T-cell (primary cell): ENCODE measurements around the gene TXNRD2. TPM values are rescaled to one million over a fixed set of nuclear protein-coding genes. Genes with fewer than 3 reads are reported as not detected.
"Not testable (repeated sequence)": the region's sequence is repeated elsewhere in the genome, so short reads cannot be mapped to it uniquely, and the experiment has no call there.

Experiments used
- ATAC-seq, 4 experiments: fragments of 200-7000 bp in 3 of 4; fragments of 150-1000 bp in 1 of 4; cut with Tn5 transposase; replicated peaks in 1 of 4; 1 replicate in 3 of 4; 2 replicates in 1 of 4; pipeline ENCODE4 v1.10.0; 2021; ENCODE audit warnings: moderate library complexity in 3 of 4, mild to moderate bottlenecking in 2 of 4, moderate number of reproducible peaks in 1 of 4
- CTCF ChIA-PET, 2 donors: fragments of 300-600 bp; sonication (Branson Sonifier 250); formaldehyde crosslinking; loops; one replicate each; lab custom pipeline; 2022; ENCODE audit warnings: antibody characterized with exemption in 2 of 2; lab: Charles Lee
- POLR2A ChIA-PET, 2 donors: fragments of 300-600 bp; sonication (Branson Sonifier 250); formaldehyde crosslinking; loops; one replicate each; lab custom pipeline; 2022; ENCODE audit warnings: antibody characterized with exemption in 2 of 2; lab: Charles Lee
- DNase-seq, 35 experiments: peaks; one replicate each; pipeline versions ENCODE4 v3.0.0 to v3.0.0-alpha.2; 2013 to 2023
- H3K27ac ChIP-seq: one replicate; pipeline ENCODE4 v1.5.1; 2013; ENCODE audit warnings: low read length
- H3K27me3 ChIP-seq, 2 experiments: replicated peaks in 1 of 2; 1 replicate in 1 of 2; 2 replicates in 1 of 2; pipeline versions ENCODE4 v1.6.1 to v1.7.0; 2013; ENCODE audit warnings: low read length in 1 of 2, mixed read lengths in 1 of 2; ENCODE audit not compliant: control insufficient read depth in 2 of 2, insufficient read depth in 2 of 2; ENCODE audit errors: extremely low read depth in 1 of 2
- H3K36me3 ChIP-seq, 2 donors: 1 replicate in 1 of 2; 2 replicates in 1 of 2; pipeline versions ENCODE4 v1.6.1 to v1.7.0; 2013; ENCODE audit warnings: low read length in 1 of 2; ENCODE audit not compliant: control insufficient read depth in 2 of 2, insufficient read depth in 1 of 2; ENCODE audit errors: extremely low read depth in 1 of 2
- H3K4me1 ChIP-seq, 2 experiments: 1 replicate in 1 of 2; 2 replicates in 1 of 2; pipeline versions ENCODE4 v1.6.1 to v1.7.0; 2013; ENCODE audit warnings: low read length in 2 of 2, mixed read lengths in 1 of 2; ENCODE audit not compliant: insufficient read depth in 2 of 2, control insufficient read depth in 1 of 2; ENCODE audit errors: extremely low read depth in 1 of 2
- H3K4me3 ChIP-seq, 2 donors: 1 replicate in 1 of 2; 2 replicates in 1 of 2; pipeline versions ENCODE4 v1.5.1 to v1.7.0; 2013; ENCODE audit warnings: mild to moderate bottlenecking in 2 of 2, low read length in 1 of 2, moderate library complexity in 1 of 2; ENCODE audit not compliant: control insufficient read depth in 1 of 2; ENCODE audit errors: extremely low read depth in 1 of 2
- H3K9me3 ChIP-seq: 2 replicates; pipeline ENCODE4 v1.7.0; 2013
- H3K27ac Mint-ChIP-seq, 2 donors: one replicate each; pipeline ENCODE4 v1.8.0; 2020 to 2021; ENCODE audit warnings: mild to moderate bottlenecking in 2 of 2, mixed read lengths in 2 of 2
- H3K27me3 Mint-ChIP-seq, 2 donors: one replicate each; pipeline ENCODE4 v1.8.0; 2021 to 2022; ENCODE audit warnings: mixed read lengths in 2 of 2
- H3K36me3 Mint-ChIP-seq: one replicate; pipeline ENCODE4 v1.8.0; 2021; ENCODE audit warnings: mixed read lengths
- H3K4me1 Mint-ChIP-seq, 3 donors: one replicate each; pipeline ENCODE4 v1.8.0; 2020 to 2022; ENCODE audit warnings: mixed read lengths in 3 of 3, mild to moderate bottlenecking in 1 of 3
- H3K4me3 Mint-ChIP-seq, 3 donors: one replicate each; pipeline ENCODE4 v1.8.0; 2020 to 2022; ENCODE audit warnings: mild to moderate bottlenecking in 3 of 3, mixed read lengths in 3 of 3, moderate library complexity in 3 of 3
- H3K9me3 Mint-ChIP-seq, 3 donors: one replicate each; pipeline ENCODE4 v1.8.0; 2020 to 2022; ENCODE audit warnings: mixed read lengths in 3 of 3
- WGBS: methylation state at CpG from one replicate; pipeline ENCODE4 v1.1.5; 2013; ENCODE audit warnings: missing lambda C conversion rate; ENCODE audit not compliant: insufficient coverage; 5-methylcytosine and 5-hydroxymethylcytosine counted together
- total RNA-seq, 35 experiments: library from RNA in 6 of 35; stranded (reverse) in 6 of 35; fragments of 120-200 nt in 1 of 35; gene quantifications; one replicate each; pipeline versions ENCODE4 v1.2.1 to v1.2.4 and lab custom pipeline; 2013 to 2026

Gene TXNRD2
- total RNA-seq, 5 donors from 2014 or later (not counting 1 experiment from before 2014, with no cell fraction given): 26.5 to 47.4 (median 28.7) TPM

DNA sequence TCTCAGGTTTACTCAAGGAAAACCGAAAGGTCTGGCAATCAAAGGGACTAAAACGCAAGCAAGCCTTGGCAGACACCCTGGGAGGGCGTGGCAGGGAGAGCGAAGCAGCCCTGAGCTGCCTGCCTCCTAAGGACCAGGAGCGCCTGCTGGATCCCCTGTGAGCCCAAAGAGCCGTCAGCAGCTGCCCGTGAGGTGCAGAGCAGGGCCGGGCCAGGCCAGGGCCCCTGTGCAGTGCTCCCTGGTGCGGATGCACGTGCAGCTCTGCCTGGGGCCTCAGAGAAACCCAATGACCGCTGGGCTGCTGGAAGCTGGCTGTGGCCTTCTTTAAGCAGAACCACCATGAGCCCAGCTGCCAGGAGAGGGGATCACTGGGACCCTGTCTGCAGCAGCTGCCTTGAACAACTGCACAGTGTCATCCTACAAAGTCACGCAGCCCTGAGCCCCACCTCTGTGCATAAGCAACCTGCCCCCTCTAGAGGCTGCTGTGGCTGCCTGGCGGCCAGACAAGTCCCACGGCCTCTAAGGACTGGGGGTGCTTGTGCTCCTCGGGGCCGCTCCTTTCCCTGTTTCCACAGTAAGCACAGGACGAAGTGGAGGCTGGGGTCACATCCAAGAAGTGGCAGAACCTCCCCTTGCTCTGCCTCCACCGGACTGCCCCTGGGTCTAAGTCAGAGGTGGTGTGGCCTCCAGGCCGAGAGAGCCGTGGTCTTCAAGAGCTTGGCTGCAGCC is 29.2 kb downstream of the TXNRD2 start:
- H3K27ac ChIP-seq: no peak overlapping the region
- peaks cover 34% of the 10 kb centered on the region for H3K36me3 Mint-ChIP-seq
- peaks cover 18 to 44% of the 10 kb centered on the region in 2 donors for H3K36me3 ChIP-seq
- H3K4me1 Mint-ChIP-seq: peaks cover 4 to 9% (median 6%) of the 10 kb centered on the region in 3 donors
- CTCF ChIA-PET: interaction anchor here in 1 of 2 donors (0.7 to 1.3 kb wide), 2 partner anchors 182 kb away, joined by 3 to 7 read pairs; no protein-coding TSS in a partner anchor
- H3K4me3 ChIP-seq: no peak overlapping the region
- H3K4me1 ChIP-seq: peaks cover 2 to 8% of the 10 kb centered on the region in 2 experiments
- DNase-seq: no peak
- H3K4me3 Mint-ChIP-seq: no peak overlapping the region
- H3K27me3 Mint-ChIP-seq: no peaks in the 10 kb centered on the region
- no peaks in the 10 kb centered on the region for H3K9me3 ChIP-seq
- POLR2A ChIA-PET: interaction anchor here in 1 of 2 donors (0.6 kb wide), 1 partner anchor 13 kb away, joined by 8 read pairs; no protein-coding TSS in a partner anchor
- no peak for ATAC-seq
- H3K27me3 ChIP-seq: no peaks in the 10 kb centered on the region
- WGBS: 98% methylated on average over 20 of the region's 20 CpGs
- H3K9me3 Mint-ChIP-seq: peaks cover 0 to 3% (median 0%) of the 10 kb centered on the region in 3 donors
- no peak overlapping the region for H3K27ac Mint-ChIP-seq

DNA sequence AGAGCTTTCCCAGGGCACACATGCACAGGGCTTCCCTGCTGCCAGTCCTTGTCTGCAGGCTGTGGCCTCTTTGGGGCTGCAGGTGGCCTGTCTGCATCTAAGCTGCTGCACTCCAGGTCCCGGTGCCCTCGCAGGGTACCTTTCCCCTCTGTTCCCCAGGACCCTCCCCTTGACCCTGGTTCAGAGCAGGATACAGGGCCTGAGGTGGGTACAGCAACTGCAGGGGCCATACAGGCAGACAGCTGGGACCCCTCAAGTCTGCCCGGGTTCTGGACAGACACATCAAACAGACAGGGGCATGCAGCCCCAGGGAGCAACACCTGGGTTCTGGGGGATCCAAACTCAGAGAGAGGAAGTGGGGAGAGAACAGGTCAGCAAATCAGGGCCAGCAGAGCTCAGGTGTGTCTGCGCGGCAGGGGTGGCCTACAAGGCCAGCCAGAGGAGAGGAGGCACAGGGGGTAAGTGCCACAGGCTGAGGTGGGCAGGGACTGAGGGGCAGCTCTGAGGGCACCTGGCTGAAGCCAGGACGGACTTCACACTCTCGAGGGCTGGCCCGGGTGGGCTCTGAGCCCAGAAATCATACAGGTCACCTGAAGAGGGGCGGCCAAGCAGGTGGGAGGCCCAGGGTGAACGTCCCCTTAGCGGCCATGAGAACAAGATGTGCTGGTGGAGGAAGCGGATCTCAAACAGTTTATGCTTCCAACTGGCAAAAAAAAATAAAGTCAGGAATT is 29.9 kb downstream of the TXNRD2 start:
- CTCF ChIA-PET: no interaction called here
- H3K36me3 Mint-ChIP-seq: peaks cover 32% of the 10 kb centered on the region
- H3K4me3 ChIP-seq: no peak overlapping the region

DNA sequence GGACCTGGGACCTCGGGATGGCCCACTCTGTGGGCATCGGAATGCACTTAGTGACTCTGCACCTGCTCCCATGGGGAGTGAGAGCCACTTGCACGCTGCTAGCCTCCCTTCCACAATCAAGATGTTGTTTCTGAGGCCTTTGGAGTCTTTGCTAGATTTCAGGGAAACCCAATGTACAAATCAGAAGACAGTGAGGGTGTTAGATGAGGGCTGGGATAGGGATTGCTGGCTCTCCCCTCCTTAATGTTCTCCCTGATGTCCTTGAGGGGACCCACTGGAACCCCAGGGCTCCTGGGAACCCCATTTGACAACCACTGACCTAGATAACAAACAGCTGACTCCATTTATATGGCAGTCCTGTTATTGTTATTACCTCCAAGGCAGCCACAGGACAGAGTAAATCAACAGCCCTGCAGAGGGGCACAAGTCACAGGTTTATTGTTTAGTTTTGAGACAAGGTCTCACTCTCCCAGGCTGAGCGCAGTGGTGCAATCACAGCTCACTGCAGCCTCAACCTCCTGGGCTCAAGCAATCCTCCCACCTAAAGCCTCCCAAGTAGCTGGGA is 31.4 kb downstream of the TXNRD2 start:
- DNase-seq (no peak), ATAC-seq (no peak)
- H3K27me3 ChIP-seq: no peaks in the 10 kb centered on the region
- POLR2A ChIA-PET: no interaction called here
- peak overlapping the region in 1 of 3 donors; percentile 2 for H3K4me3 Mint-ChIP-seq
- peaks cover 30% of the 10 kb centered on the region for H3K36me3 Mint-ChIP-seq
- H3K27ac Mint-ChIP-seq: no peak overlapping the region
- H3K4me1 ChIP-seq: peaks cover 2 to 8% of the 10 kb centered on the region in 2 experiments
- CTCF ChIA-PET: interaction anchor here (0.6 to 1.3 kb wide), 7 partner anchors 8 to 921 kb away, joined by 3 to 20 read pairs (median 3); no protein-coding TSS in a partner anchor
- no peak overlapping the region for H3K4me3 ChIP-seq
- no peak overlapping the region for H3K27ac ChIP-seq
- H3K36me3 ChIP-seq: peaks cover 6 to 29% of the 10 kb centered on the region in 2 donors
- 29% methylated on average over 2 of the region's 4 CpGs for WGBS
- H3K9me3 ChIP-seq: no peaks in the 10 kb centered on the region
- H3K9me3 Mint-ChIP-seq: peaks cover 0 to 3% (median 0%) of the 10 kb centered on the region in 3 donors
- no peaks in the 10 kb centered on the region for H3K27me3 Mint-ChIP-seq
- H3K4me1 Mint-ChIP-seq: peaks cover 4 to 17% (median 6%) of the 10 kb centered on the region in 3 donors

More for the DNA sequence above, 29.9 kb downstream of the TXNRD2 start:
- no peaks in the 10 kb centered on the region for H3K27me3 Mint-ChIP-seq
- peaks cover 0 to 3% (median 0%) of the 10 kb centered on the region in 3 donors for H3K9me3 Mint-ChIP-seq
- Histone ChIP-seq H3K4me1 (peaks cover 2 to 8% of the 10 kb centered on the region in 2 experiments), H3K27me3 (no peaks in the 10 kb centered on the region), H3K9me3 (no peaks in the 10 kb centered on the region), H3K36me3 (peaks cover 12 to 38% of the 10 kb centered on the region in 2 donors), H3K27ac (no peak overlapping the region)
- POLR2A ChIA-PET: interaction anchor here in 1 of 2 donors (0.6 kb wide), 1 partner anchor 14 kb away, joined by 8 read pairs; no protein-coding TSS in a partner anchor
- no peak overlapping the region for H3K27ac Mint-ChIP-seq
- H3K4me3 Mint-ChIP-seq: no peak overlapping the region
- WGBS: 90% methylated on average over 9 of the region's 12 CpGs
- DNase-seq: no peak
- H3K4me1 Mint-ChIP-seq: peaks cover 4 to 9% (median 6%) of the 10 kb centered on the region in 3 donors
- ATAC-seq: no peak

DNA sequence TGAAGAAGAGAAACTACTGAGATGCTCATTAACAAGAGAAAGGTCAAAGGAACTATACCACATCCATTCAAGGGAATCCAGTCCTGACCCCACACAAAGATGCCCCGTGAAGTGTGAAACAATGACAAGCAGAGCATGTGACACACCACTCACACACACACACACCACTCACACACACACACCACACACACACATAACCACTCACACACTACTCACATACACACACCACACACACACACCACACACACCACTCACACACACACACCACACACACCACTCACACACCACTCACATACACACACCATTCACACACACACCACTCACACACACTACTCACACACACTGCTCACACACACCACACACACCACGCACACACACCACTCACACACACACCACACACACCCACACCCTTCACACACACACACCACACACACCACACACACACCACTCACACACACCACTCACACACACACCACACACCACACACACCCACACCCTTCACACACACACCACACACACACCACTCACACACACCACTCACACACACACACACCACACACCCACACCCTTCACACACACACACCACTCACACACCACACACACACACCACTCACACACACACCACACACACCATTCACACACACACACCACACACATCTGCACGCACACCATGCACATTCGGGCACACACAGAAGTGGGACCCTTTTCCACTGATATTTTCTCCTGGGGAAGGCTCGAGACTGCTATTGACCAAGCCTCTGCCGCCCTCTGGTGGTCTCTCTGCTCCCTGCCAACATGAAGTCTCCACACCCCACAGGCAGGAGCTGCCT is 32.1 kb downstream of the TXNRD2 start:
- H3K9me3 Mint-ChIP-seq: peaks cover 0 to 3% (median 0%) of the 10 kb centered on the region in 3 donors
- peak overlapping the region; percentile 62 to 80 for H3K27ac Mint-ChIP-seq
- no peaks in the 10 kb centered on the region for H3K9me3 ChIP-seq
- DNase-seq: peak; percentile 35 to 90 (median 77)
- ChIA-PET CTCF (interaction anchor here (0.6 to 1.3 kb wide), 7 partner anchors 9 to 922 kb away, joined by 3 to 20 read pairs (median 3); no protein-coding TSS in a partner anchor), POLR2A (no interaction called here)
- no peaks in the 10 kb centered on the region for H3K27me3 Mint-ChIP-seq
- 15% methylated on average over 4 of the region's 6 CpGs for WGBS
- peaks cover 4 to 17% (median 6%) of the 10 kb centered on the region in 3 donors for H3K4me1 Mint-ChIP-seq
- H3K4me3 ChIP-seq: no peak overlapping the region
- H3K4me1 ChIP-seq: peaks cover 2 to 8% of the 10 kb centered on the region in 2 experiments
- H3K36me3 ChIP-seq: peaks cover 5 to 23% of the 10 kb centered on the region in 2 donors
- peak overlapping the region in 1 of 3 donors; percentile 2 for H3K4me3 Mint-ChIP-seq
- H3K27ac ChIP-seq: no peak overlapping the region
- ATAC-seq: peak; percentile 86 to 95 (median 87)
- H3K36me3 Mint-ChIP-seq: peaks cover 23% of the 10 kb centered on the region
- H3K27me3 ChIP-seq: no peaks in the 10 kb centered on the region

DNA sequence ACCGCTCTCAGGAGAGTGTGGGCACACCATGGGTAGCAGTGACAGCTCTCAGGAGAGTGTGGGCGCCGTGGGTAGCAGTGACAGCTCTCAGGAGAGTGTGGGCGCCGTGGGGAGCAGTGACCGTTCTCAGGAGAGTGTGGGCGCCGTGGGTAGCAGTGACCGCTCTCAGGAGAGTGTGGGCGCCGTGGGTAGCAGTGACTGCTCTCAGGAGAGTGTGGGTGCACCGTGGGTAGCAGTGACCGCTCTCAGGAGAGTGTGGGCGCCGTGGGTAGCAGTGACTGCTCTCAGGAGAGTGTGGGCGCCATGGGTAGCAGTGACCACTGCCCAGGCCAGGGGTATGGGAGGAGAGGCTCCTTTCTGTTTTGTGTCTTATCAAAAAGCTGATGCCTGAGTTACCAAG is 33.7 kb downstream of the TXNRD2 start:
- peaks cover 4 to 17% (median 6%) of the 10 kb centered on the region in 3 donors for H3K4me1 Mint-ChIP-seq
- H3K27me3 Mint-ChIP-seq, ATAC-seq, DNase-seq, POLR2A ChIA-PET, H3K36me3 Mint-ChIP-seq, H3K9me3 ChIP-seq, H3K4me3 ChIP-seq, H3K9me3 Mint-ChIP-seq, H3K4me1 ChIP-seq, H3K27ac ChIP-seq, H3K36me3 ChIP-seq, CTCF ChIA-PET, H3K27ac Mint-ChIP-seq, H3K27me3 ChIP-seq, H3K4me3 Mint-ChIP-seq: not testable (repeated sequence)
- 79% methylated on average over 9 of the region's 16 CpGs for WGBS
